ENCODE data around the gene OGDHL.

GRCh38 chr10:49735161-49735560 lies 27.0 kb downstream of the OGDHL start:
- no peak for TF ChIP-seq CTCF (IDR thresholded peaks at IDR 0.05)
- no peak for TF ChIP-seq EP300 (IDR thresholded peaks at IDR 0.05)

Data from stomach (tissue), 4 donors.